ENCODE results near the gene AVEN. TPM values are rescaled to one million over a fixed set of nuclear protein-coding genes. Genes with fewer than 3 reads are reported as not detected.
"Not testable (repeated sequence)": the region's sequence is repeated elsewhere in the genome, so short reads cannot be mapped to it uniquely, and the experiment has no call there.

Gene AVEN
- total RNA-seq, 4 donors from 2014 or later, result 14.8 to 38.7 (median 26.9) TPM

DNA sequence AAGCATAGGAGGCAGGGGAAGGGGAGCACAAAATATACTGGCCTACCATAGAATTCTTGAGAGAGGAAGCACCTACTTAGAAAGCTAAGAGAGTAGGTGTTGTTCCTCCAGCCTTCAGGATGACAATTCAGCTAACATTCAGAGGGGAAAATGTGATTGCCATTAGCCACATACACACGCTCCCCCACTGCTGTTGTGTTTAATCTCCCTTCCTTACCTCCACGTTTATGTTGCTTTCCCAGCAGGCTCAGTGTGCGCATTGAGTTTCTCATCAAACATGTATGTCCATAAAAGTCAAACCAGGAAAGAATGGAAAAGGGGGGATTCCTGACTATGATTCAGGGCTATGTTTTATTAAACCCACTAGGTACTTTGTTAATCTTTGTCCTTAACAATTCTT is 215.9 kb downstream of the AVEN start:
- ATAC-seq, result no peak
- no peak overlapping the region for H3K27ac ChIP-seq
- H3K4me1 ChIP-seq, result no peaks in the 10 kb centered on the region
- H3K36me3 ChIP-seq, result peaks cover 0 to 35% of the 10 kb centered on the region in 2 donors
- peaks cover 0 to 5% (median 0%) of the 10 kb centered on the region in 3 donors for H3K9me3 ChIP-seq
- H3K27me3 ChIP-seq, result no peaks in the 10 kb centered on the region
- TF ChIP-seq POLR2A (IDR thresholded peaks at IDR 0.05) (no peak), POLR2AphosphoS5 (IDR thresholded peaks at IDR 0.05) (no peak), EP300 (IDR thresholded peaks at IDR 0.05) (no peak)
- TF ChIP-seq, protein P1, sequence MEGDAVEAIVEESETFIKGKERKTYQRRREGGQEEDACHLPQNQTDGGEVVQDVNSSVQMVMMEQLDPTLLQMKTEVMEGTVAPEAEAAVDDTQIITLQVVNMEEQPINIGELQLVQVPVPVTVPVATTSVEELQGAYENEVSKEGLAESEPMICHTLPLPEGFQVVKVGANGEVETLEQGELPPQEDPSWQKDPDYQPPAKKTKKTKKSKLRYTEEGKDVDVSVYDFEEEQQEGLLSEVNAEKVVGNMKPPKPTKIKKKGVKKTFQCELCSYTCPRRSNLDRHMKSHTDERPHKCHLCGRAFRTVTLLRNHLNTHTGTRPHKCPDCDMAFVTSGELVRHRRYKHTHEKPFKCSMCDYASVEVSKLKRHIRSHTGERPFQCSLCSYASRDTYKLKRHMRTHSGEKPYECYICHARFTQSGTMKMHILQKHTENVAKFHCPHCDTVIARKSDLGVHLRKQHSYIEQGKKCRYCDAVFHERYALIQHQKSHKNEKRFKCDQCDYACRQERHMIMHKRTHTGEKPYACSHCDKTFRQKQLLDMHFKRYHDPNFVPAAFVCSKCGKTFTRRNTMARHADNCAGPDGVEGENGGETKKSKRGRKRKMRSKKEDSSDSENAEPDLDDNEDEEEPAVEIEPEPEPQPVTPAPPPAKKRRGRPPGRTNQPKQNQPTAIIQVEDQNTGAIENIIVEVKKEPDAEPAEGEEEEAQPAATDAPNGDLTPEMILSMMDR (IDR thresholded peaks at IDR 0.05), result no peak
- WGBS, 2 donors (ENCODE audit: low coverage in 1 of 2), result 69 to 83% methylated on average over 2 to 3 of the region's 3 CpGs
- no peak overlapping the region for H3K4me3 ChIP-seq

DNA sequence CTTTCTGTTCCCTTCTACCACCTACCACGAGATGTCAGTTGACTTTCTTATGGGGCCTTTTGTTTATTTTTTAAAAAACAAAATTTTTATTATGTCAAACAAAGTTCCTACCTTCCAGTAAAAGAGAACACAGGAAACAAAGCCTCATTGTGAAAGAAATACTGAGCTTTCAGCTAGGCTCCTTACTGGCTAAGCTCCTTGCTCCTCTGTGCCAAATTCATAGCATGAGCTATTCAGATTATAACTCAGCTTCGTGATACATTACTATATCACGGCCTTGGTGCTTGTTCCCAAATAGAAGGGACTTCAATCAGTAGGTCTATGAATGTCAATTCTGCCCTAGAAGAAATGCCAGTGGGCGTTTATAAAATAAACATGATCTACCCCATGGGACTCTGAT is 216.5 kb downstream of the AVEN start:
- no peak for ATAC-seq
- no peaks in the 10 kb centered on the region for H3K9me3 ChIP-seq
- 42 to 67% methylated on average over 3 to 4 of the region's 4 CpGs for WGBS, 2 donors (ENCODE audit: low coverage in 1 of 2)

DNA sequence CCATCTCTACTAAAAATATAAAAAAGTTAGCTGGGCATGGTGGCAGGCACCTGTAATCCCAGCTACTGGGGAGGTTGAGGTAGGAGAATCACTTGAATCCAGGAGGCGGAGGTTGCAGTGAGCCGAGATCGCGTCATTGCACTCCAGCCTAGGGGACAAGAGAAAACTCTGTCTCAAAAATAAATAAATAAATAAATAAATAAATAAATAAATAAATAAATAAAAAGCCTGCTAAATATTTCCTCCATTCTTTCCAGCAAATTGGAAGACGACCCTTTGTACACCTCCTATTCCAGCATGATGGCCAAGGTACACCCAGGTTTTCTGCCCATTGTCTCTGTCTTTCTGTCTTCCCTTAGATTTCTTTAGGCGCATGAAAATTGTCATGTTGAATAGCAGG is 219.5 kb downstream of the AVEN start:
- not testable (repeated sequence) for H3K27me3 ChIP-seq, H3K9me3 ChIP-seq, H3K4me3 ChIP-seq, H3K27ac ChIP-seq, ATAC-seq, H3K4me1 ChIP-seq
- H3K36me3 ChIP-seq, result peaks cover 0 to 32% of the 10 kb centered on the region in 2 donors
- 90 to 100% methylated on average over 4 to 5 of the region's 6 CpGs for WGBS, 2 donors (ENCODE audit: low coverage in 1 of 2)

More for the DNA sequence above, 216.5 kb downstream of the AVEN start:
- Histone ChIP-seq H3K27ac (no peak overlapping the region), H3K4me1 (no peaks in the 10 kb centered on the region), H3K36me3 (peaks cover 0 to 32% of the 10 kb centered on the region in 2 donors), H3K4me3 (no peak overlapping the region), H3K27me3 (no peaks in the 10 kb centered on the region)
- TF ChIP-seq POLR2AphosphoS5 (IDR thresholded peaks at IDR 0.05), result no peak
- TF ChIP-seq, protein P1 (IDR thresholded peaks at IDR 0.05), result no peak
- no peak for TF ChIP-seq EP300 (IDR thresholded peaks at IDR 0.05)
- no peak for TF ChIP-seq POLR2A (IDR thresholded peaks at IDR 0.05)

Other genes starting within 250 kb of the AVEN start
- gene CHRM5, start 70.7 kb downstream of the AVEN start, total RNA-seq, result not detected
- gene EMC7, start 62.7 kb upstream of the AVEN start, total RNA-seq, result 10 to 100 TPM; 34.6 to 49.2 (median 43.2) TPM
- gene PGBD4, start 62.9 kb upstream of the AVEN start, total RNA-seq, result 1 to 10 TPM in 3 of 4 donors, under 1 TPM in 1; 0.82 to 1.6 (median 1.4) TPM
- gene KATNBL1, start 170.9 kb upstream of the AVEN start, total RNA-seq, result 10 to 100 TPM; 28.6 to 60.7 (median 40.0) TPM
- 100 to 1,000 TPM; 138 to 173 (median 161) TPM for gene EMC4, start 185.8 kb upstream of the AVEN start, total RNA-seq